B cell (primary cell): ENCODE data around the gene TNRC6B. TPM values are rescaled to one million over a fixed set of nuclear protein-coding genes. Genes with fewer than 3 reads are reported as not detected.

Experiments
- ATAC-seq: fragments of 200-7000 bp; cut with Tn5 transposase; one replicate; pipeline ENCODE4 v1.10.0; 2021; ENCODE audit warnings: low read depth, mild to moderate bottlenecking, moderate number of reproducible peaks, moderate library complexity
- CTCF ChIA-PET: fragments of 350-600 bp; sonication (Branson Sonifier 250); formaldehyde crosslinking; loops from one replicate; lab custom pipeline; 2021; ENCODE audit warnings: antibody characterized with exemption, inconsistent platforms; lab: Charles Lee
- POLR2A ChIA-PET: fragments of 350-600 bp; sonication (Branson Sonifier 250); formaldehyde crosslinking; loops from one replicate; lab custom pipeline; 2021; ENCODE audit warnings: antibody characterized with exemption; lab: Charles Lee
- DNase-seq: peaks from one replicate; pipeline ENCODE4 v3.0.0; 2013
- H2AFZ ChIP-seq: 2 replicates; pipeline ENCODE4 v1.6.1; 2012; ENCODE audit warnings: mild to moderate bottlenecking, low read depth, low read length; ENCODE audit not compliant: insufficient read depth, poor library complexity, severe bottlenecking
- H3K27ac ChIP-seq, 2 donors: 1 replicate in 1 of 2; 2 replicates in 1 of 2; pipeline ENCODE4 v1.5.1; 2012 to 2013; ENCODE audit warnings: low read length in 2 of 2, mild to moderate bottlenecking in 2 of 2, moderate library complexity in 1 of 2
- H3K27me3 ChIP-seq, 4 experiments: fragments of 200-600 bp in 1 of 4; sonication (generic) in 1 of 4; replicated peaks in 1 of 4; 1 replicate in 2 of 4; 2 replicates in 2 of 4; pipeline versions ENCODE4 v1.6.1 to v1.7.0; 2013 to 2016; ENCODE audit warnings: low read length in 3 of 4, mild to moderate bottlenecking in 2 of 4, mixed read lengths in 1 of 4, moderate library complexity in 1 of 4; ENCODE audit not compliant: insufficient read depth in 4 of 4, control insufficient read depth in 3 of 4; ENCODE audit errors: control extremely low read depth in 1 of 4
- H3K36me3 ChIP-seq, 2 experiments: replicated peaks in 1 of 2; 1 replicate in 1 of 2; 2 replicates in 1 of 2; pipeline versions ENCODE4 v1.6.1 to v1.7.1; 2013; ENCODE audit warnings: low read length in 1 of 2; ENCODE audit not compliant: insufficient read depth in 2 of 2, control insufficient read depth in 1 of 2; ENCODE audit errors: control extremely low read depth in 1 of 2, extremely low read depth in 1 of 2
- H3K4me1 ChIP-seq, 2 donors: fragments of 200-600 bp in 1 of 2; sonication (generic) in 1 of 2; 1 replicate in 1 of 2; 2 replicates in 1 of 2; pipeline versions ENCODE4 v1.5.1 to v1.6.1; 2013 to 2017; ENCODE audit warnings: low read length in 2 of 2; ENCODE audit not compliant: control insufficient read depth in 2 of 2, insufficient read depth in 2 of 2
- H3K4me2 ChIP-seq: replicated peaks from 2 replicates; pipeline ENCODE3; 2012; ENCODE audit warnings: mild to moderate bottlenecking, low read depth, low read length; ENCODE audit not compliant: poor library complexity, severe bottlenecking
- H3K4me3 ChIP-seq, 5 experiments: fragments of 200-600 bp in 1 of 5; sonication (generic) in 1 of 5; 1 replicate in 3 of 5; 2 replicates in 2 of 5; pipeline versions ENCODE4 v1.5.1 to v1.7.0; 2011 to 2016; ENCODE audit warnings: low read length in 4 of 5, mild to moderate bottlenecking in 4 of 5, low read depth in 2 of 5, control low read depth in 1 of 5, moderate library complexity in 1 of 5; ENCODE audit not compliant: insufficient read depth in 1 of 5; ENCODE audit errors: control extremely low read depth in 1 of 5, extremely low read depth in 1 of 5
- H3K79me2 ChIP-seq: fragments of 200-600 bp; sonication (generic); one replicate; pipeline ENCODE4 v1.6.0; 2016; ENCODE audit warnings: low read length; ENCODE audit not compliant: control insufficient read depth, insufficient read depth
- H3K9ac ChIP-seq: fragments of 200-600 bp; sonication (generic); 2 replicates; pipeline ENCODE4 v1.6.1; 2017; ENCODE audit warnings: mild to moderate bottlenecking, low read length, moderate library complexity
- H3K9me3 ChIP-seq, 3 donors: one replicate each; pipeline versions ENCODE4 v1.6.1 to v1.7.1; 2013; ENCODE audit warnings: low read length in 2 of 3; ENCODE audit not compliant: control insufficient read depth in 2 of 3, insufficient read depth in 1 of 3; ENCODE audit errors: control extremely low read depth in 1 of 3
- H4K20me1 ChIP-seq: 2 replicates; pipeline ENCODE4 v1.6.0; 2012; ENCODE audit warnings: mild to moderate bottlenecking, low read length; ENCODE audit not compliant: insufficient read depth, control insufficient read depth, poor library complexity, severe bottlenecking
- H3K27ac Mint-ChIP-seq: one replicate; pipeline ENCODE4 v1.8.0; 2021; ENCODE audit warnings: mixed read lengths
- H3K27me3 Mint-ChIP-seq: one replicate; pipeline ENCODE4 v1.8.0; 2021; ENCODE audit warnings: mixed read lengths
- H3K4me1 Mint-ChIP-seq: one replicate; pipeline ENCODE4 v1.8.0; 2021; ENCODE audit warnings: mixed read lengths
- H3K4me3 Mint-ChIP-seq: one replicate; pipeline ENCODE4 v1.8.0; 2021; ENCODE audit warnings: mixed read lengths
- H3K9me3 Mint-ChIP-seq: one replicate; pipeline ENCODE4 v1.8.0; 2022; ENCODE audit warnings: mixed read lengths; ENCODE audit not compliant: insufficient read depth
- CTCF ChIP-seq: fragments of 200-600 bp; IDR thresholded peaks from one replicate; pipeline ENCODE4 v1.8.0; 2022; ENCODE audit warnings: antibody characterized with exemption, mild to moderate bottlenecking
- EZH2 ChIP-seq: IDR thresholded peaks from 2 replicates; pipeline ENCODE4 v1.6.1; 2012; ENCODE audit warnings: borderline replicate concordance, low read depth, mild to moderate bottlenecking, moderate library complexity, low read length; ENCODE audit not compliant: insufficient read depth, poor library complexity, severe bottlenecking
- WGBS: methylation state at CpG from one replicate; pipeline ENCODE4 v1.1.5; 2013; ENCODE audit warnings: missing lambda C conversion rate; ENCODE audit not compliant: insufficient coverage; 5-methylcytosine and 5-hydroxymethylcytosine counted together
- intact Hi-C: fragments of 100-400 bp; cut with micrococcal nuclease; formaldehyde crosslinking; loops from one replicate; pipeline ENCODE4 v1.10.0; 2022
- polyA plus RNA-seq: library from polyadenylated mRNA; depleted of rRNA; stranded (reverse); fragments of >200 nt; gene quantifications from 2 replicates; pipeline ENCODE4 v1.2.3, GENCODE V29; 2012
- total RNA-seq, 2 donors: library from RNA; stranded (reverse); fragments of 120-200 nt in 1 of 2; gene quantifications; 1 replicate in 1 of 2; 2 replicates in 1 of 2; pipeline versions ENCODE4 v1.2.3 to v1.2.4, GENCODE V29; 2013 to 2022

TNRC6B gene
- total and polyA plus RNA-seq, 2 donors (not counting 1 experiment from before 2014, with no cell fraction given), result 28.8 to 210 TPM

- intact Hi-C loops, result no loop called here
- ChIA-PET POLR2A (no interaction called here), CTCF (no interaction called here)
- H3K4me1 ChIP-seq, result peaks cover 0 to 25% of the 10 kb centered on the region in 2 donors
- no peak overlapping the region for H3K27ac ChIP-seq
- peaks cover 97% of the 10 kb centered on the region for H3K79me2 ChIP-seq
- H3K27me3 ChIP-seq, result no peaks in the 10 kb centered on the region
- H3K4me3 ChIP-seq, result no peak overlapping the region
- no peaks in the 10 kb centered on the region for H3K9me3 Mint-ChIP-seq
- no peak overlapping the region for H2AFZ ChIP-seq
- H3K9me3 ChIP-seq, result no peaks in the 10 kb centered on the region
- H3K36me3 ChIP-seq, result peaks cover 4 to 43% of the 10 kb centered on the region in 2 experiments
- no peak overlapping the region for H3K4me3 Mint-ChIP-seq
- DNase-seq (no peak), ATAC-seq (no peak)
- peak overlapping the region; percentile 5 for H3K27ac Mint-ChIP-seq
- 94% methylated on average over 7 of the region's 8 CpGs for WGBS
- TF ChIP-seq EZH2, result no peak
- no peak for TF ChIP-seq CTCF
- peaks cover 84% of the 10 kb centered on the region for H4K20me1 ChIP-seq
- H3K4me2 ChIP-seq, result no peak overlapping the region
- no peak overlapping the region for H3K9ac ChIP-seq
- peaks cover 45% of the 10 kb centered on the region for H3K4me1 Mint-ChIP-seq
- H3K27me3 Mint-ChIP-seq, result no peaks in the 10 kb centered on the region
Measured at GRCh38 chr22:40233886-40234285, 56.2 kb downstream of the TNRC6B start.

GRCh38 chr22:40234658-40235057 lies 56.9 kb downstream of the TNRC6B start:
- peaks cover 6 to 38% of the 10 kb centered on the region in 2 experiments for H3K36me3 ChIP-seq
- no peak overlapping the region for H3K4me3 Mint-ChIP-seq
- H3K4me3 ChIP-seq, result no peak overlapping the region
- no peaks in the 10 kb centered on the region for H3K27me3 Mint-ChIP-seq
- no peak overlapping the region for H2AFZ ChIP-seq
- POLR2A ChIA-PET, result no interaction called here
- H3K9me3 Mint-ChIP-seq, result no peaks in the 10 kb centered on the region
- H3K9me3 ChIP-seq, result no peaks in the 10 kb centered on the region
- ATAC-seq (no peak), DNase-seq (no peak)
- peaks cover 0 to 27% of the 10 kb centered on the region in 2 donors for H3K4me1 ChIP-seq
- peaks cover 88% of the 10 kb centered on the region for H4K20me1 ChIP-seq
- H3K27ac ChIP-seq, result no peak overlapping the region
- TF ChIP-seq EZH2, result no peak
- no peak for TF ChIP-seq CTCF
- H3K79me2 ChIP-seq, result peaks cover 97% of the 10 kb centered on the region
- intact Hi-C loops, result no loop called here
- no peaks in the 10 kb centered on the region for H3K27me3 ChIP-seq
- CTCF ChIA-PET, result no interaction called here
- no peak overlapping the region for H3K27ac Mint-ChIP-seq
- H3K4me2 ChIP-seq, result no peak overlapping the region
- peaks cover 49% of the 10 kb centered on the region for H3K4me1 Mint-ChIP-seq
- no peak overlapping the region for H3K9ac ChIP-seq
